Left lung (tissue), 10 donors: ENCODE measurements around the gene HYCC2. TPM values are rescaled to one million over a fixed set of nuclear protein-coding genes. Genes with fewer than 3 reads are reported as not detected.

Experiments used
- ATAC-seq: fragments of 200-7000 bp; cut with Tn5 transposase; one replicate; pipeline ENCODE4 v1.9.1; 2020; ENCODE audit warnings: moderate library complexity
- DNase-seq, 4 donors: peaks; one replicate each; pipeline ENCODE4 v3.0.0-alpha.2; 2013 to 2020
- H3K27ac ChIP-seq, 2 donors: fragments of 200-600 bp; sonication (generic) in 1 of 2; one replicate each; pipeline versions ENCODE4 v1.5.0 to v1.8.0; 2020 to 2021
- H3K27me3 ChIP-seq, 2 donors: fragments of 200-600 bp; sonication (generic) in 1 of 2; one replicate each; pipeline versions ENCODE4 v1.5.0 to v1.8.0; 2020 to 2021
- H3K36me3 ChIP-seq, 2 donors: fragments of 200-600 bp; sonication (generic) in 1 of 2; one replicate each; pipeline versions ENCODE4 v1.5.0 to v1.8.0; 2020 to 2021
- H3K4me1 ChIP-seq, 2 donors: fragments of 200-600 bp; one replicate each; pipeline ENCODE4 v1.8.0; 2021
- H3K4me3 ChIP-seq, 2 donors: fragments of 200-600 bp; sonication (generic) in 1 of 2; one replicate each; pipeline versions ENCODE4 v1.5.0 to v1.8.0; 2020 to 2021; ENCODE audit warnings: mild to moderate bottlenecking in 1 of 2
- H3K9me3 ChIP-seq, 2 donors: fragments of 200-600 bp; sonication (generic) in 1 of 2; one replicate each; pipeline versions ENCODE4 v1.5.0 to v1.8.0; 2020 to 2021
- CTCF ChIP-seq, 2 donors: fragments of 200-600 bp; sonication (generic) in 1 of 2; IDR thresholded peaks; one replicate each; pipeline versions ENCODE4 v1.5.0 to v1.8.0; 2021; ENCODE audit warnings: antibody characterized with exemption in 2 of 2
- intact Hi-C, 2 donors: fragments of 100-400 bp; cut with DNase I; formaldehyde crosslinking; loops; one replicate each; pipeline versions ENCODE4 v1.11.2 to v1.14.2; 2022
- polyA plus RNA-seq, 6 donors: library from polyadenylated mRNA; unstranded; fragments of 120-200 nt; gene quantifications; one replicate each; pipeline ENCODE4 v1.2.1, GENCODE V29; 2013; ENCODE audit not compliant: insufficient read length in 6 of 6
- total RNA-seq, 2 donors: library from RNA; stranded (reverse); fragmentation: NEBNext Ultra II Directional; extraction: Animal tissue kit (Norgen Biotek cat#: 25700); gene quantifications; one replicate each; pipeline ENCODE4 v1.2.1, GENCODE V29; 2021
- donor health status: DM: no; HTN: yes; CAD: no.
- donor health status: DM: no; HTN: no; CAD: no.

The HYCC2 gene
- total and polyA plus RNA-seq, 8 donors: 13.4 to 37.9 (median 14.9) TPM

DNA sequence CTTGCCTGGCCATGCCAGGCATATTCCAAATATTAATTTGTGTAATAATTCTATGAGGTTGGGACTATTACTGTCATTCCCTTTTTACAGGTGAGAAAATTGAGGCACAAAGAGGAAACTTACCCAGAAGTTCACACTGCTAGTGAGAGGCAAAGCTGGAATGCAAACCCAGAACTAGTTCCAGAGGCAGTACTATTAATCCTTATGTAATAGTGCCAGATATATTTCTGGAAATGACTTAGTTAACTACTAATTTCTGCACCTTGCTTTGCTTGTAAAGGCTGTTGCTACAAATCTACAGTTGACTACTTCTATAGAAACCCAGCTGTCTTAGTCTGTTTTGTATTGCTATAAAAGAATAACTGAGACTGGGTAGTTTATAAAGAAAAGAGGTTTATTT is 39.1 kb upstream of the HYCC2 start:
- no peak for TF ChIP-seq CTCF (IDR thresholded peaks at IDR 0.05)
- Histone ChIP-seq H3K4me3 (no peak overlapping the region), H3K9me3 (no peaks in the 10 kb centered on the region), H3K36me3 (no peaks in the 10 kb centered on the region), H3K4me1 (peaks cover 5 to 30% of the 10 kb centered on the region in 2 donors), H3K27me3 (no peaks in the 10 kb centered on the region), H3K27ac (no peak overlapping the region)
- DNase-seq: no peak
- intact Hi-C loops: no loop called here
- no peak for ATAC-seq

GRCh38 chr2:201109186-201109585 is 37.7 kb upstream of the HYCC2 start:
- ATAC-seq (no peak), DNase-seq (no peak)
- H3K36me3 ChIP-seq: no peaks in the 10 kb centered on the region
- H3K4me3 ChIP-seq: no peak overlapping the region
- peaks cover 0 to 15% of the 10 kb centered on the region in 2 donors for H3K4me1 ChIP-seq
- H3K9me3 ChIP-seq: no peaks in the 10 kb centered on the region
- no peaks in the 10 kb centered on the region for H3K27me3 ChIP-seq
- TF ChIP-seq CTCF (IDR thresholded peaks at IDR 0.05): no peak
- intact Hi-C loops: no loop called here
- H3K27ac ChIP-seq: no peak overlapping the region

DNA sequence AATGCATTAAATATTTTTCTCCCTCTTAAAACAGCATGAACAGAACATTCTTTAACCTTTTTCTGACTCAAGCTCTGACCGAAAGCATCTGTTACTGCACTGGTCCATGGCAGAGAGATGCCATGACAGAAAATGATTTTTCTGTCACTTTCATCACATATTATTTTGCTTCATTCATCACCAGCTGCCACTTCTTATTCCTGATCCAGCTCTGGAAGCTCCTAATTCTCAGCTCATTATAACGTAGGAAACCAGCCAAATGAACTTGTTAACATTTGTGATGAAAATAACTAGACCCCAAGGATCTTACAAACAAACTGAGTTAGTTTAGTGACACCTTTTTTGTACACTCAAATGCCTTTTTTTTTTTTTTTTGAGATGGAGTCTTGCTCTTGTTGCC is 36.9 kb upstream of the HYCC2 start:
- no peak overlapping the region for H3K4me3 ChIP-seq
- intact Hi-C loops: no loop called here
- H3K4me1 ChIP-seq: peaks cover 0 to 8% of the 10 kb centered on the region in 2 donors
- H3K27me3 ChIP-seq: no peaks in the 10 kb centered on the region
- H3K36me3 ChIP-seq: no peaks in the 10 kb centered on the region
- no peak overlapping the region for H3K27ac ChIP-seq
- no peak for ATAC-seq
- no peak for TF ChIP-seq CTCF (IDR thresholded peaks at IDR 0.05)
- H3K9me3 ChIP-seq: no peaks in the 10 kb centered on the region
- no peak for DNase-seq

GRCh38 chr2:201107624-201108023 is 36.2 kb upstream of the HYCC2 start:
- Histone ChIP-seq H3K4me1 (peaks cover 0 to 3% of the 10 kb centered on the region in 2 donors), H3K4me3 (no peak overlapping the region), H3K27me3 (no peaks in the 10 kb centered on the region), H3K36me3 (no peaks in the 10 kb centered on the region), H3K27ac (no peak overlapping the region), H3K9me3 (no peaks in the 10 kb centered on the region)
- ATAC-seq (no peak), DNase-seq (no peak)
- intact Hi-C loops: no loop called here
- TF ChIP-seq CTCF (IDR thresholded peaks at IDR 0.05): no peak

DNA sequence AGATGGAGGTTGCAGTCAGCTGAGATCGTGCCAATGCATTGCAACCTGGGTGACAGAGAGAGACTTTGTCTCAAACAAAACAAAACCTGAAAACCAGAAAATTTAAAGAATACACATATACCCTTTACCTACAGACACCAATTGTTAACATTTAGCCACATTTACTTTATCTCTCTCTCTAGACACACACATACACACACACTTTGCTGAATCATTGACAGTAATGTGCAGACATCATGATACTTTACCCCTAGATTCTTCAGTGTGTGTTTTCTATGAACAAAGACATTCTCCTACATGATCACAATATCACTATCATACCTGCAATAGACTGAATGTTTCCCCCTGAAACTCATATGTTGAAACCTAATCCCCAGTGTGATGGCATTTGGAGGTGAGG is 34.3 kb upstream of the HYCC2 start:
- no peak overlapping the region for H3K4me3 ChIP-seq
- H3K27ac ChIP-seq: no peak overlapping the region
- H3K9me3 ChIP-seq: no peaks in the 10 kb centered on the region
- H3K4me1 ChIP-seq: no peaks in the 10 kb centered on the region
- no peaks in the 10 kb centered on the region for H3K36me3 ChIP-seq
- ATAC-seq (no peak), DNase-seq (no peak)
- no peak for TF ChIP-seq CTCF (IDR thresholded peaks at IDR 0.05)
- no peaks in the 10 kb centered on the region for H3K27me3 ChIP-seq
- intact Hi-C loops: no loop called here
